Panc1 (cell line): ENCODE results near the gene PLCB1.

Experiments used
- CTCF ChIP-seq: fragments of 450-650 bp; IDR thresholded peaks from 2 replicates; pipeline ENCODE4 v1.5.1; 2017; ENCODE audit warnings: mild to moderate bottlenecking
- POLR2AphosphoS5 ChIP-seq: IDR thresholded peaks from 2 replicates; pipeline ENCODE4 v1.6.1; 2012; ENCODE audit warnings: mild to moderate bottlenecking, low read depth, low read length, moderate library complexity
- SIN3A ChIP-seq: IDR thresholded peaks from 2 replicates; pipeline ENCODE4 v1.6.1; 2012; ENCODE audit warnings: low read depth, mild to moderate bottlenecking, low read length, moderate library complexity, borderline replicate concordance; ENCODE audit not compliant: insufficient read depth
- TCF7L2 ChIP-seq: IDR thresholded peaks from 2 replicates; pipeline ENCODE4 v1.6.1; 2011; ENCODE audit warnings: mild to moderate bottlenecking, low read depth, low read length, inconsistent platforms
- TF ChIP-seq, protein P1 (sequence below), 2 experiments: IDR thresholded peaks; 2 replicates each; pipeline ENCODE4 v1.6.1; 2011 to 2012; ENCODE audit warnings: low read depth in 2 of 2, control low read depth in 1 of 2, low read length in 1 of 2, mild to moderate bottlenecking in 1 of 2, moderate library complexity in 1 of 2; ENCODE audit not compliant: insufficient read depth in 1 of 2

DNA sequence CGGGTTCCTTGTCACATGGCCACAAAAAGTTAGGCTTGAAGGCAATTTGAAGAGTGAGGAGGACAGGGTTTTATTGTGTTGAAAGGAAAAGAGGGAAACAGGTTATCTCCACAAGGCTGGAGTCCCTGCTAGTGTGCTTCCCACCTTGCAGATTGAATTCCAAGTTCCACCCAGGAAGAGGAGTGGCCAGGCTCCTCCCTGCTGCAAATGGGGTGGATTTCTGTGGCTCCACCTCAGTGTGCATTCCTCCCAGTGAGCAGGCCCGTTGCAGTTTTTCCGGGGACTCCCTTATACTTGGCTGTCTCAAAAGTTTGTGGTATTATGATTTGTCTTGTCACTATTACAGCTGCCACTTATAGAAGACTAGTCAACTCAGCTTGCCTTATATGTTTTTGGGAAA, 655.0 kb downstream of the PLCB1 start:
- TF ChIP-seq CTCF (no peak), SIN3A (no peak), POLR2AphosphoS5 (no peak), TCF7L2 (no peak)
- TF ChIP-seq, protein P1, sequence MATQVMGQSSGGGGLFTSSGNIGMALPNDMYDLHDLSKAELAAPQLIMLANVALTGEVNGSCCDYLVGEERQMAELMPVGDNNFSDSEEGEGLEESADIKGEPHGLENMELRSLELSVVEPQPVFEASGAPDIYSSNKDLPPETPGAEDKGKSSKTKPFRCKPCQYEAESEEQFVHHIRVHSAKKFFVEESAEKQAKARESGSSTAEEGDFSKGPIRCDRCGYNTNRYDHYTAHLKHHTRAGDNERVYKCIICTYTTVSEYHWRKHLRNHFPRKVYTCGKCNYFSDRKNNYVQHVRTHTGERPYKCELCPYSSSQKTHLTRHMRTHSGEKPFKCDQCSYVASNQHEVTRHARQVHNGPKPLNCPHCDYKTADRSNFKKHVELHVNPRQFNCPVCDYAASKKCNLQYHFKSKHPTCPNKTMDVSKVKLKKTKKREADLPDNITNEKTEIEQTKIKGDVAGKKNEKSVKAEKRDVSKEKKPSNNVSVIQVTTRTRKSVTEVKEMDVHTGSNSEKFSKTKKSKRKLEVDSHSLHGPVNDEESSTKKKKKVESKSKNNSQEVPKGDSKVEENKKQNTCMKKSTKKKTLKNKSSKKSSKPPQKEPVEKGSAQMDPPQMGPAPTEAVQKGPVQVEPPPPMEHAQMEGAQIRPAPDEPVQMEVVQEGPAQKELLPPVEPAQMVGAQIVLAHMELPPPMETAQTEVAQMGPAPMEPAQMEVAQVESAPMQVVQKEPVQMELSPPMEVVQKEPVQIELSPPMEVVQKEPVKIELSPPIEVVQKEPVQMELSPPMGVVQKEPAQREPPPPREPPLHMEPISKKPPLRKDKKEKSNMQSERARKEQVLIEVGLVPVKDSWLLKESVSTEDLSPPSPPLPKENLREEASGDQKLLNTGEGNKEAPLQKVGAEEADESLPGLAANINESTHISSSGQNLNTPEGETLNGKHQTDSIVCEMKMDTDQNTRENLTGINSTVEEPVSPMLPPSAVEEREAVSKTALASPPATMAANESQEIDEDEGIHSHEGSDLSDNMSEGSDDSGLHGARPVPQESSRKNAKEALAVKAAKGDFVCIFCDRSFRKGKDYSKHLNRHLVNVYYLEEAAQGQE (IDR thresholded peaks at IDR 0.05; ENCODE audit: insufficient read depth in 1 of 2, low read depth in 2 of 2, low read length in 1 of 2), result no peak
